OCI-M1 (cell line): Measurements from ENCODE around the gene FHIT.

ENCODE experiments used
- DNase-seq: peaks from one replicate; lab custom pipeline; 2025; lab: John Stamatoyannopoulos, UW

FHIT gene

GRCh38 chr3:60277361-60277800 is 973.9 kb downstream of the FHIT start:
- no peak for DNase-seq

- no peak for DNase-seq
These were observed 974.6 kb downstream of the FHIT start for GRCh38 chr3:60276615-60277014.

- no peak for DNase-seq
These were observed 976.6 kb downstream of the FHIT start for GRCh38 chr3:60274646-60275045.

- DNase-seq: no peak
These were observed 977.2 kb downstream of the FHIT start for GRCh38 chr3:60274098-60274497.

GRCh38 chr3:60269829-60270266 is 981.4 kb downstream of the FHIT start:
- DNase-seq: no peak

- peak; percentile 65 for DNase-seq
These were observed 981.9 kb downstream of the FHIT start for GRCh38 chr3:60269377-60269776.

- DNase-seq: no peak
These were observed 983.1 kb downstream of the FHIT start for GRCh38 chr3:60268123-60268522.

GRCh38 chr3:60266444-60266843 is 984.8 kb downstream of the FHIT start:
- no peak for DNase-seq

GRCh38 chr3:60263191-60263590 is 988.1 kb downstream of the FHIT start:
- DNase-seq: no peak

- DNase-seq: no peak
These were observed 988.7 kb downstream of the FHIT start for GRCh38 chr3:60262546-60262945.

GRCh38 chr3:60260546-60260945 is 990.7 kb downstream of the FHIT start:
- no peak for DNase-seq

- DNase-seq: no peak
These were observed 1000.4 kb downstream of the FHIT start for GRCh38 chr3:60250810-60251209.

GRCh38 chr3:60250206-60250605 is 1001.0 kb downstream of the FHIT start:
- peak; percentile 27 for DNase-seq

- DNase-seq: no peak
These were observed 1004.9 kb downstream of the FHIT start for GRCh38 chr3:60246361-60246760.

GRCh38 chr3:60243456-60243855 is 1007.8 kb downstream of the FHIT start:
- DNase-seq: no peak

- DNase-seq: no peak
These were observed 1010.8 kb downstream of the FHIT start for GRCh38 chr3:60240492-60240891.

- no peak for DNase-seq
These were observed 1012.7 kb downstream of the FHIT start for GRCh38 chr3:60238550-60238949.

GRCh38 chr3:60229502-60229901 is 1021.8 kb downstream of the FHIT start:
- DNase-seq: no peak

- no peak for DNase-seq
These were observed 1022.4 kb downstream of the FHIT start for GRCh38 chr3:60228823-60229222.

- DNase-seq: no peak
These were observed 1024.3 kb downstream of the FHIT start for GRCh38 chr3:60226912-60227311.

GRCh38 chr3:60225848-60226247 is 1025.4 kb downstream of the FHIT start:
- no peak for DNase-seq

GRCh38 chr3:60220768-60221167 is 1030.5 kb downstream of the FHIT start:
- no peak for DNase-seq

- DNase-seq: no peak
These were observed 1031.8 kb downstream of the FHIT start for GRCh38 chr3:60219501-60219900.

- no peak for DNase-seq
These were observed 1033.9 kb downstream of the FHIT start for GRCh38 chr3:60217156-60217911.
